PFSK-1 (cell line): Measurements from ENCODE around the gene KRTAP9-2.

Experiments
- SIN3A ChIP-seq: IDR thresholded peaks from 2 replicates; pipeline ENCODE4 v1.6.1; 2012; ENCODE audit warnings: mild to moderate bottlenecking, low read length, moderate library complexity, borderline replicate concordance; ENCODE audit not compliant: insufficient read depth
- TAF1 ChIP-seq: IDR thresholded peaks from 2 replicates; pipeline ENCODE4 v1.6.1; 2012; ENCODE audit warnings: low read length, control low read depth, borderline replicate concordance; ENCODE audit not compliant: insufficient read depth
- TF ChIP-seq, protein P1 (sequence below), 2 experiments: IDR thresholded peaks; 2 replicates each; pipeline versions ENCODE4 v1.6.1 to v1.8.0; 2011 to 2012; ENCODE audit warnings: low read depth in 2 of 2, low read length in 2 of 2, control low read depth in 1 of 2, inconsistent platforms in 1 of 2, mild to moderate bottlenecking in 1 of 2, moderate library complexity in 1 of 2; ENCODE audit not compliant: insufficient read depth in 1 of 2

- no peak for TF ChIP-seq TAF1
- TF ChIP-seq SIN3A, result no peak
- TF ChIP-seq, protein P1, sequence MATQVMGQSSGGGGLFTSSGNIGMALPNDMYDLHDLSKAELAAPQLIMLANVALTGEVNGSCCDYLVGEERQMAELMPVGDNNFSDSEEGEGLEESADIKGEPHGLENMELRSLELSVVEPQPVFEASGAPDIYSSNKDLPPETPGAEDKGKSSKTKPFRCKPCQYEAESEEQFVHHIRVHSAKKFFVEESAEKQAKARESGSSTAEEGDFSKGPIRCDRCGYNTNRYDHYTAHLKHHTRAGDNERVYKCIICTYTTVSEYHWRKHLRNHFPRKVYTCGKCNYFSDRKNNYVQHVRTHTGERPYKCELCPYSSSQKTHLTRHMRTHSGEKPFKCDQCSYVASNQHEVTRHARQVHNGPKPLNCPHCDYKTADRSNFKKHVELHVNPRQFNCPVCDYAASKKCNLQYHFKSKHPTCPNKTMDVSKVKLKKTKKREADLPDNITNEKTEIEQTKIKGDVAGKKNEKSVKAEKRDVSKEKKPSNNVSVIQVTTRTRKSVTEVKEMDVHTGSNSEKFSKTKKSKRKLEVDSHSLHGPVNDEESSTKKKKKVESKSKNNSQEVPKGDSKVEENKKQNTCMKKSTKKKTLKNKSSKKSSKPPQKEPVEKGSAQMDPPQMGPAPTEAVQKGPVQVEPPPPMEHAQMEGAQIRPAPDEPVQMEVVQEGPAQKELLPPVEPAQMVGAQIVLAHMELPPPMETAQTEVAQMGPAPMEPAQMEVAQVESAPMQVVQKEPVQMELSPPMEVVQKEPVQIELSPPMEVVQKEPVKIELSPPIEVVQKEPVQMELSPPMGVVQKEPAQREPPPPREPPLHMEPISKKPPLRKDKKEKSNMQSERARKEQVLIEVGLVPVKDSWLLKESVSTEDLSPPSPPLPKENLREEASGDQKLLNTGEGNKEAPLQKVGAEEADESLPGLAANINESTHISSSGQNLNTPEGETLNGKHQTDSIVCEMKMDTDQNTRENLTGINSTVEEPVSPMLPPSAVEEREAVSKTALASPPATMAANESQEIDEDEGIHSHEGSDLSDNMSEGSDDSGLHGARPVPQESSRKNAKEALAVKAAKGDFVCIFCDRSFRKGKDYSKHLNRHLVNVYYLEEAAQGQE (IDR thresholded peaks at IDR 0.05; ENCODE audit: insufficient read depth in 1 of 2, low read depth in 2 of 2, low read length in 2 of 2), result no peak
Observed at GRCh38 chr17:41177727-41178271, 48.6 kb upstream of the KRTAP9-2 start, which contains the start of gene KRTAP4-2.
